Eye (tissue), 1 donor: Measurements from ENCODE around the gene UPK3B.
A peak's percentile ranks its signal among the peaks of the same experiment; 100 is the strongest.
"Not testable (repeated sequence)": the region's sequence is repeated elsewhere in the genome, so short reads cannot be mapped to it uniquely, and the experiment has no call there.

Source experiments
- DNase-seq: peaks from one replicate; pipeline ENCODE4 v3.0.0-alpha.2; 2015

Gene UPK3B

GRCh38 chr7:76513817-76514799 lies 3.8 kb downstream of the UPK3B start:
- DNase-seq, result no peak

DNA sequence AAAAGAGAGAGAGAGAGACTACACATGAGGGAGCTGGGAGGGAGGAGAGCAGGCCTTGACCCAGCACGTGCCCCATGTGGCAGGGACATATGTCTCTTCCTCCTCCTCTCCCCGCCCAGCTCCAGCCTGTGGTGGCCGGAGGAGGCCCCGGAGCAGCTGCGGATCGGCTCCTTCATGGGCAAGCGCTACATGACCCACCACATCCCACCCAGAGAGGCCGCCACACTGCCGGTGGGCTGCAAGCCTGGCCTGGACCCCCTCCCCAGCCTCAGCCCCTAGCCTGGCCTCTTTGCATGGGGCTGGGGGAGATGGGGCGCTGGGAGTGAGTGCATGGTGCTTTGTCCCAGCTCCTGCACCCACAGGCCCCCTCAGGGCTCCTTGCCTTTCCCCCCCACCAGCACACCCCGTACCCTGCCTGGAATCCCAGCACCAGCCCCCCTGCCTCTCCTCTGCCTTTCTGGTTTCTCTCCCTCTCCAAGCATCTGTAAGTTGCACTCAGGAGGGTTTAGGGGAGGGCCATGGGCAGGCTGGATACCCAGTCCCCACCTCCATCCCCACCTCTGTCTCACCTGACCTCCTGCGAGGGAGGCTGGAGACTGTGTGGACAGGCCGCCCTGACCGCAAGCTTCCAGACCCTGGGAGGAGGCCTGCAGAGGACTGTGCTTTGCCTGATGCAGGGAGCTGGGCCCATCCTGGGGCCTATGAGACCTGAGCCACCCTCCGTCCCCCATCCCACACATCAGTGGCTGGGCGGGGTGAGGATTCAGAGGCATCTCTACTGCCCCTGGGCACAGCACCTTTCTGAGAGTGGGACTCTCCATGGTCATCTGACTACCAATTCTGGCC lies 4.8 kb downstream of the UPK3B start:
- DNase-seq, result peak; percentile 37

- peak; percentile 54 for DNase-seq
These were observed 5.7 kb downstream of the UPK3B start for GRCh38 chr7:76515999-76516443.

DNA sequence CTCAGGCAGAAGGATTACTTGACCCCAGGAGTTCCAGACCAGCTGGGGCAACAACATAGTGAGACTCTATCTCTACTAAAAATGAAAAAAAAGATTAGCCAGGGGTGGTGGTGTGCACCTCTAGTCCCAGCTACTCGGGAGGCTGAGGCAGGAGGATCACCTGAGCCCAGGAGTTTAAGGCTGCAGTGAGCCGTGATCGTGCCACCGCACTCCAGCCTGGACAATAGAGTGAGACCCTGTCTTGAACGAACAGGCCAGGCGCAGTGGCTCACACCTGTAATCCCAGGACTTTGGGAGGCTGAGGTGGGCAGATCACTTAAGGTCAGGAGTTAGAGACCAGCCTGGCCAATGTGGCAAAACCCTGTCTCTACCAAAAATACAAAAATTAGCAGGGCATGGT lies 6.6 kb downstream of the UPK3B start:
- DNase-seq, result not testable (repeated sequence)

DNA sequence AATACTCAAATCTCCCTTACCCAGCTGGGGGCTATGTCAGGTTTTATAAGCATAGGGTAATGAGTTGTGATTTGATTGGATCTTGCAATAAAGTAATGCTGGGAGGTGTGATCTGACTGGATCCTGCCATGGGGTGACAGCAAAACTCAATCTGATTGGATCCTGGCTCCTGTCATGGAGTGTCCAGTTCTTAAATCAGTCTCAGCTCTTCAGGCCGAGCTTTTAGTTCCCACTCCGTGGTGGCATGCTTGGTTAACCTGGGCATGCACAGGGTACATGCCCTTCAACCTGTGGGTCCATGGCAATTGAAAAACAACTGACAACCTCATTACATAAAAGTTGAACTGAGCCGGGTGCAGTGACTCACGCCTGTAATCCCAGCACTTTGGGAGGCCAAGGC lies 15.8 kb downstream of the UPK3B start:
- not testable (repeated sequence) for DNase-seq

GRCh38 chr7:76531643-76532042 lies 21.3 kb downstream of the UPK3B start:
- DNase-seq, result not testable (repeated sequence)

- DNase-seq, result not testable (repeated sequence)
These were observed 32.8 kb downstream of the UPK3B start, which contains the start of gene SPDYE16 for GRCh38 chr7:76543197-76543596. SPDYE16 (minus strand) TSS chr7:76543297; CDS start chr7:76541459, 1,838 bp downstream.

DNA sequence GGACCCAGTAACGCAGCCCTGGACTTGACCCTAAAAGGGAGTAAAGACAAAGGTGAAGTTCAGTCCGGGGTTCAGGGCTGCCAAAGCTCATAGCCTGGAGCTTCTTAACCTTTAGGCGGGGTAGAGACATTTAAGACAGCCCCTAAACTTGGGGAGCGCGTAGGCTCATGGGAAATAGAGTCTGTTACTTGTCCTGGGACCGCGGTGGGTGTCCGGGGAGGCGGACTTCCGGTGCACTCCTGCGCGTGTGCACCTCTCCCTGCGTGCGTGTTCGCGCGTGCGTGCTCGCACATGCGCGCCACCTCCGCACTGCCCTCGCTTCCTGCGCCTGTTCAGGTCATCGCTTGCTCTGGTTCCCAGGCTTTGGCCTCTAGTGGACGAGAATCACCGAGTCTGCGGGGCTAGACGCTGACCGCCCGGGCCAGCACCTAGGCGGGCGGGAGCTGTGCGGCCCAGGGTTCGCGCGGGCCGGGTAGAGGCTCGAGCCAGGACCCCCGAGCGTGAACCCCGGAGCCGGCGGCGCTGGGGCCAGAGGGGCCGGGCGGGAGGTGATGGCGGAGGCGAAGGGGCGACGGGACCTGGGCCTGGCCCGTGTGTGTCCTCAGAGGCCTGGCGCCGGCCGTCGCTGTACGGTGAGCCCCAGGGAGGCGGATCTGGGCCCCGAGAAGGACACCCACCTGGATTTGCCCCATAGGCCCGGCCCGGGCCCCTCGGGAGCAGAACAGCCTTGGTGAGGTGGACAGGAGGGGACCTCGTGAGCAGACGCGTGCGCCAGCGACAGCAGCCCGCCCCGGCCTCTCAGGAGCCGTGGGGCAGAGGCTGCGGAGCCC lies 38.9 kb downstream of the UPK3B start:
- peak; percentile 95 for DNase-seq

DNA sequence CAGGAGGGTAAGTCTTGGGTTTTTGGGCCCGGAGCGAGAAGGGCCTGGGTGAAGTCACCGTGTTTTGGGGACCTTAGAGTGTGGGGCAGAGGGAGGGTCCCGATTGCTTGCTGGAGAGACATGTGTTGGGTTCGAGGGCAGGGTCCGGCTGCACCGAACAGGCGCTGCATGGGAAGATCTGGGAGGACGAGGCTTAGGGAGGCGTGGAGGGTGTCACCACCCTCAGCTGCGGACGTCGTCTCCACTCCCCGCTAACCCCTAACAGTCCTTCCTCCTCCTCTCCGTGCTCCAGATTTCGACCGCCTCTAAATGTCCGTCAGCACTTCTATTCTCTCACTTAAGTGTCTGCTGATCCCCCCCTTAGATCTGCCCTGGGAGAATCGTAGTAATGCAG lies 39.5 kb downstream of the UPK3B start:
- DNase-seq, result not testable (repeated sequence)

GRCh38 chr7:76551992-76552391 lies 41.6 kb downstream of the UPK3B start:
- not testable (repeated sequence) for DNase-seq

DNA sequence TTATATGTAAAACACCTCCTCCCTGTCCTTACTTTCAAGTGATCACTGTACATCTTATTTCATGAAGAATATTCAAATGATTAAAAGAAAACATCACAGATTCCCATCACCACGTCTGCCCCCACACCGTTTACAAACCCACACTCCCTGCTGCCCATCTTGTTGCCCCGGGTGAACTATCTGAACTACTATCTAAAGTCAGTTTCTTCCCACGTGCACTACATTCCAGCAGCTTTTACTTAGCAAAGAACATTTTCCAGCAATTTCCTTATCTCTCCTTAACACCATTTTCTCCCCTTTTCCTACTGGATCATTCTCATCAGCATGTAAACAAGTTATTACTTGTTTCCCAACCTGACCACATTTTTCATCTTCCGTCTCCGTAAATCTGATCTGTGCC lies 49.3 kb downstream of the UPK3B start:
- DNase-seq, result not testable (repeated sequence)

- DNase-seq, result not testable (repeated sequence)
These were observed 49.8 kb downstream of the UPK3B start for GRCh38 chr7:76560157-76560556.

- DNase-seq, result not testable (repeated sequence)
These were observed 51.0 kb downstream of the UPK3B start for GRCh38 chr7:76561342-76561741.

DNA sequence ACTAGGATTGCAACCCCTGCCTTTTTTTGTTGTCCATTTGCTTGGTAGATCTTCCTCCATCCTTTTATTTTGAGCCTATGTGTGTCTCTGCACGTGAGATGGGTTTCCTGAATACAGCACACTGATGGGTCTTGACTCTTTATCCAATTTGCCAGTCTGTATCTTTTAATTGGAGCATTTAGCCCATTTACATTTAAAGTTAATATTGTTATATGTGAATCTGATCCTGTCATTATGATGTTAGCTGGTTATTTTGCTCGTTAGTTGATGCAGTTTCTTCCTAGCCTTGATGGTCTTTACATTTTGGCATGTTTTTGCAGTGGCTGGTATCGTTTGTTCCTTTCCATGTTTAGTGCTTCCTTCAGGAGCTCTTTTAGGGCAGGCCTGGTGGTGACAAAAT lies 54.6 kb downstream of the UPK3B start:
- DNase-seq, result not testable (repeated sequence)
